ENCODE measurements around the gene IER3IP1. TPM values are rescaled to one million over a fixed set of nuclear protein-coding genes. Genes with fewer than 3 reads are reported as not detected.

Gene IER3IP1
- total RNA-seq, 3 donors from 2014 or later, result 14.4 to 17.4 (median 15.6) TPM

DNA sequence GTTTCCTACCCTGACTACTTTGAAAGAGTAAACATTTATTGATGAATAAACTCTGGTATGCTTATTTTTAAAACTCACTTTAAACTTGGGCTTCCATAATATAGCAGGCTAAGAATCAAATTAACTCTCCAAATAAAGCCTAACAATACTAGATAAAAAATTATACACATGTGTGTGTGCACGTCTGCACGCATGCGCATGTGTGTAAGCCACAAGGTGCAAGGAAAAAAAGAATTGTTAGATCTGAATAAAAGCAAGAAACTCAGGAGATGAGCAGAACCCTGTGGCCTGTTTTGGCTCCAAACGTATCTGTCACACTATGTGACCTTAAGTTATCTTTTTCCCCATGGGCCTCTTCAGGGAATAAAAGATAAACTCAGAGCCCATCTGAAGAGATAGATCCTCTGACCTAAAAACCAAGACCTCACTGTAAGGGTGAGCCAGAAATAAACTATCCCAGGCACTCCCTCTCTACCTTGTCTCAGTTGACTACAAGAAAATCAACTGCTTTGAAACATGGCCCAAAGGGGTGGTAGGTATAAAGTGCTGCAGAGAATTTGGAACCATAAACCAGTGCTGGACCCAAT, 32.2 kb downstream of the IER3IP1 start:
- no peak for ATAC-seq
- H3K4me3 Mint-ChIP-seq, result no peak overlapping the region
- no peaks in the 10 kb centered on the region for H3K9me3 Mint-ChIP-seq
- peaks cover 32% of the 10 kb centered on the region for H3K4me1 Mint-ChIP-seq (ENCODE audit: low read depth)
- H3K36me3 Mint-ChIP-seq (ENCODE audit: insufficient read depth), result peaks cover 8% of the 10 kb centered on the region
- no peaks in the 10 kb centered on the region for H3K27me3 Mint-ChIP-seq (ENCODE audit: low read depth)
- no peak for DNase-seq

DNA sequence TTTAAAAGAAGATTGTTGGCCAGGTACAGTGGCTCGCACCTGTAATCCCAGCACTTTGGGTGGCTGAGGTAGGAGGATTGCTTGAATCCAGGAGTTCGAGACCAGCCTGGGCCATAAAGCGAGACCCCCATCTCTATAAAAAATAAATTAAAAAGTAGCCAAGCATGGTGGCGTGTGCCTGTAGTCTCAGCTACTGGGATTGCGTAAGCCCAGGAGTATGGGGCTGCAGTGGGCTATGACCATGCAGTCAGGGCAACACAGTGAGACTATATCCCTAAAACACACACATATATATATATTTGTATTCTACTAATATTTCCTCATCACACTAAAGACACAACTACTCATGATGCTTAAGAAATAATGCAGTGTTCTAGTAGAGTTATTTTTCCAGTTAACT, 33.0 kb downstream of the IER3IP1 start:
- peaks cover 8% of the 10 kb centered on the region for H3K36me3 Mint-ChIP-seq (ENCODE audit: insufficient read depth)
- H3K9me3 Mint-ChIP-seq, result no peaks in the 10 kb centered on the region
- no peaks in the 10 kb centered on the region for H3K27me3 Mint-ChIP-seq (ENCODE audit: low read depth)
- DNase-seq (no peak), ATAC-seq (no peak)
- no peak overlapping the region for H3K4me3 Mint-ChIP-seq
- peaks cover 23% of the 10 kb centered on the region for H3K4me1 Mint-ChIP-seq (ENCODE audit: low read depth)

DNA sequence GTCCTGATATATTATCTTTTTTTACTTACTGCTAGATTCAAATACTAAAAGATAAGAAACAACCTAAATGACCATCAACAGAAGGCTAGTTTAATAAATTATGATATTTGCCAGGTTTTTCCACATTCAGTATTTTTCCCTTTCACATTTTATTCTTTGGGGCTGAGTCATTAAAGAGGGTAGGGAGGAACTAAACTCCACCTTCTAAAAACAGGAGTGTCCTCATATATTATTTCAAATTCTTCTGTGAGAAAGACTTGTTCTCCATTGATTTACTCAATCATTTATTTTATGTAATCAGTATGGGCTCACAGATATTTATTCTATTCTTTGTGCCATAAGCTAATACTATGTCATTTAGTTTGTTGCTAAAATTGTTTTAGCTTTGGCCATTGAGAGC, 34.9 kb downstream of the IER3IP1 start:
- Mint-ChIP-seq H3K4me1 (ENCODE audit: low read depth) (peaks cover 14% of the 10 kb centered on the region), H3K27me3 (ENCODE audit: low read depth) (no peaks in the 10 kb centered on the region), H3K36me3 (ENCODE audit: insufficient read depth) (peaks cover 12% of the 10 kb centered on the region), H3K4me3 (no peak overlapping the region), H3K9me3 (no peaks in the 10 kb centered on the region)
- ATAC-seq (no peak), DNase-seq (no peak)

DNA sequence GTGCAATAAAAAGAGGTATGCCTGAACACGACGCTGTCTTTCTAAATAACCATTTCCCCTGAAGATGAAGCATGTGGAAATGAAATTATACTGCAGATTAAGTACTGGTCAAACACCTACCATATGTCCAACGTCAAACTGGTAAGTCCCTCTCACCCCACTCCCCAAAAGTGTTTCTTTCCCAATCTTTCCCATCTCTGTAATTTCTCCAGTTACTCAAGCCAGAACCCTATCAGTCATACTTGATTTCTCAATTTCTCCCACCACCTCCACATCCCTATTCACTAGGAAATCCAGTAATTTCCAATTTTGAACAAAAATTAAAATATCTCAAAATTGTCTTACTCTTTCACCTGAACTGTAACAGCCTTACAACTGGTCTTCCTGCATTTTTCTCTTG, 55.0 kb downstream of the IER3IP1 start:
- Mint-ChIP-seq H3K27me3 (ENCODE audit: low read depth) (no peaks in the 10 kb centered on the region), H3K36me3 (ENCODE audit: insufficient read depth) (peaks cover 28% of the 10 kb centered on the region), H3K4me3 (no peak overlapping the region), H3K9me3 (no peaks in the 10 kb centered on the region), H3K4me1 (ENCODE audit: low read depth) (peaks cover 17% of the 10 kb centered on the region)
- ATAC-seq (no peak), DNase-seq (no peak)

DNA sequence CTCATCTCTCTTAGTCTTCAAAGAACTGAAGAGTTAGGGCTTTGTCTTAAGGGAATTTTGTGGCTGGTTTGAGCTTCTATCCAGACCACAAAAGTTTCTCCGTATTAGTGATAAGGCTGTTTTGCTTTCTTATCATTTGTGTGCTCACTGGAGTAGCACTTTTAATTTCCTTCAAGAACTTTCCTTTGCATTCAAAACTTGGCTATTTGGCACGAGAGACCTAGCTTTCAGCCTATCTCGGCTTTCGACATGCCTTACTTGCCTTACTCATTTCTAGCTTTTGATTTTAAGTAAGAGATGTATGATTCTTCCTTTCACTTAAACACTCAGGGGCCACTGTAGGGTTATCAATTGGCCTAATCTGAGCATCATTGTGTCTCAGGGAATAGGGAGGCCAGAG, 55.7 kb downstream of the IER3IP1 start:
- Mint-ChIP-seq H3K4me1 (ENCODE audit: low read depth) (peaks cover 17% of the 10 kb centered on the region), H3K9me3 (no peaks in the 10 kb centered on the region), H3K27me3 (ENCODE audit: low read depth) (no peaks in the 10 kb centered on the region), H3K36me3 (ENCODE audit: insufficient read depth) (peaks cover 28% of the 10 kb centered on the region), H3K4me3 (no peak overlapping the region)
- no peak for DNase-seq
- peak; percentile 89 for ATAC-seq

DNA sequence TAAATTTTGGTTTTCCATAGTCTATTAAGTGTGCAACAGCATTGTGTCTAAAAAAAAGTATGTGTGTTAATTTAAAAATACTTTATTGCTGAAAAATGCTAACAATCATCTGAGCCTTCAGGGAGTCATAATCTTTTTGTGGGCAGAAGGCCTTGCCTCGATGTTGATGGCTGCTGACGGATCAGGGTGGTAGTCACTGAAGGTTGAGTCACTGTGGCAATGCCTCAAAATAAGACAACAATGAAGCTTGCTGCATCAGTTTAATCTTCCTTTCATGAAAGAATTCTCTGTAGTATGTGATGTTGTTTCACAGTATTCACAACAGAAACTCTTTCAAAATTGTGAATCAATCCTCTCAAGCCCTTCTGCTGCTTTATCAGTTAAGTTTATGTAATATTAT, 57.2 kb downstream of the IER3IP1 start:
- DNase-seq, result no peak
- H3K4me1 Mint-ChIP-seq (ENCODE audit: low read depth), result peaks cover 17% of the 10 kb centered on the region
- peaks cover 28% of the 10 kb centered on the region for H3K36me3 Mint-ChIP-seq (ENCODE audit: insufficient read depth)
- ATAC-seq, result no peak
- H3K27me3 Mint-ChIP-seq (ENCODE audit: low read depth), result no peaks in the 10 kb centered on the region
- no peak overlapping the region for H3K4me3 Mint-ChIP-seq
- no peaks in the 10 kb centered on the region for H3K9me3 Mint-ChIP-seq

DNA sequence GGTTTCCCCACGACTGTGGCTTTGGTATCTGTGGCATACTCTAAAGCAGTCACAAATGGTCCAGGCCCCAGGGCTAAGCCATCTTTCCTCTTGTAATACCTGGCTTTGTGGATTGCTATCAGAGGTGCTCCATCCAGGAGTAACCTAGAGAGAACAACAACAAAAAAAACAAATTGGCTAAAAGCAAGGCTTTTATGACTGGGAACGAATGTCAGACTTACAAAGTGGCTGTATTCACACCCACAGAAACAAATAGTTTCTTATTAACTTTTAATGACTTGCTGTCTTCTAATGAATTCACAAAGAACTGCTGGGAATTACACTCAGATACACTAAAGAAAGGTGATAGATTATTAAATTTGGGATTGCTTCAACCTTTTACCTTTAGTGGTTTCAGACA, 61.0 kb downstream of the IER3IP1 start:
- peaks cover 28% of the 10 kb centered on the region for H3K36me3 Mint-ChIP-seq (ENCODE audit: insufficient read depth)
- peaks cover 3% of the 10 kb centered on the region for H3K4me1 Mint-ChIP-seq (ENCODE audit: low read depth)
- no peaks in the 10 kb centered on the region for H3K9me3 Mint-ChIP-seq
- no peak overlapping the region for H3K4me3 Mint-ChIP-seq
- H3K27me3 Mint-ChIP-seq (ENCODE audit: low read depth), result no peaks in the 10 kb centered on the region
- ATAC-seq (no peak), DNase-seq (no peak)

DNA sequence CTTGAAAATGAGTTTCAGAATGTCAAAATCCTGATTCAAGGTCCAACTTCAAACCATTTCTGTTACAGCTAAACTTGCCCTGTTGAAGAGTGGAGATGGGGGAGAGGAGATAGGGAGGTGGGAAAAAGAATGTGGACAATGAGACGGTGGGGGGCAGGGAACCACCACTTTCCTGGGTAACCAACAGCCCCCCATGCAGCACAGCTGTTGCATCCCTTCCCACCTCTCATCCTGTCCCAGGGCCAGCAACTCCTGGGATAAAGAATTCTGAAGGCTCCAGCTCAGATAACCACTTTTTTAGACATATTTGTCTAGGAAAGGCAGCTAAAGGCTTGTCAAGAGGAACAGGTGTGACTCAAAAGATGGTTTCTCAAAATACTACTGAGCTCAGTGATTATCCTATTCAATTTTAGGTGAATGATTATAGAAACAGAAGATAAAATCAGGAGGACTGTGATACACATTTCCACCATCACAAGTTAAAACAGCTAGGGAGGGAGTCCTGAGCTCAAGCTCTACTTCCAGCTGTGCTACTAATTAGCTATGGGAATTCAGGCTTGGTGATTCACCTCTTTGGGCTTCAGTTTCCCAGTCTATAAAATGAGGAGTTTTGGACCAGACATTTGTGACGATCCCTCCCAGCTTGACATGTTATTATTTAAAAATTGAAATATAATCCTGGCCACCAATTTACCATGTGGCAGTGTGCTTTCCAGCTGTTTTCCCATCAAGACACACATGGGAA, 62.2 kb downstream of the IER3IP1 start:
- no peaks in the 10 kb centered on the region for H3K9me3 Mint-ChIP-seq
- ATAC-seq (no peak), DNase-seq (no peak)
- no peaks in the 10 kb centered on the region for H3K4me1 Mint-ChIP-seq (ENCODE audit: low read depth)
- peaks cover 26% of the 10 kb centered on the region for H3K36me3 Mint-ChIP-seq (ENCODE audit: insufficient read depth)
- no peak overlapping the region for H3K4me3 Mint-ChIP-seq
- H3K27me3 Mint-ChIP-seq (ENCODE audit: low read depth), result no peaks in the 10 kb centered on the region

DNA sequence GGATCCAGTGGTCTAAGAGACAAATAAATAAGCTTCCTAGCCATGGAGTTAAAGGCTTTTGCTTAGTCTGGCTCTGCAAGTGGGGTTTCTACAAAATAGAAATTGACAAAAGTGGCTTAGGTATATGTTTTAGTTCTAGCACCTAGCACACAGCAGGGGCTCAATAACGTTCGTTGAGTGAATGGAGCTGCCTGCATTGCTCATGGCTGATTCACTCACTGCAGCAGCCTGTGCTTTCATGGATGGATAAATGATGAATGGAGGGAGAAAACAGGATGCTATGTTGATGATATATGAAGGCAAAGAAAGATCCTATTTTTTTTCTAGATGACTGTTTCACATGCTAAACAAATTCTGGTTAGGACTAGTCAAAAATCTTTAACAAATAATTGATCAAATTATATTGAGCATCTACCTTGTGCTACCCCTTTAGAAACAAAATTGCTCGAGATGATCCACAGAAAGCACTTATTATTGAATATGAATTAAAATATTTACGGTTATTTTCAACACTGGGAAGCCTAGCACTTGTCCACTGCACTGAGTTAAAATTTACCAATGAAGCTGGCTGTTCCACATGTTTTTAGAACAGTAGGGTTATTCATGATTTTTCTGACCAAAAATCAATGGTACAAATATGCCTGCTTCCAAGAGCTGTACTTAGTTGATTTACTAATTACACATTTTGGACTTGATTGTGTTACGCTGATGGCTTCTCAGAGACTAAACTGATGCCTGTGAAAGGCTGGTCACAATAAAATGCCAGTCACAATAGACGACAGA, 65.5 kb downstream of the IER3IP1 start:
- ATAC-seq (no peak), DNase-seq (no peak)
- Mint-ChIP-seq H3K4me3 (no peak overlapping the region), H3K4me1 (ENCODE audit: low read depth) (no peaks in the 10 kb centered on the region), H3K36me3 (ENCODE audit: insufficient read depth) (peaks cover 35% of the 10 kb centered on the region), H3K9me3 (no peaks in the 10 kb centered on the region), H3K27me3 (ENCODE audit: low read depth) (no peaks in the 10 kb centered on the region)

DNA sequence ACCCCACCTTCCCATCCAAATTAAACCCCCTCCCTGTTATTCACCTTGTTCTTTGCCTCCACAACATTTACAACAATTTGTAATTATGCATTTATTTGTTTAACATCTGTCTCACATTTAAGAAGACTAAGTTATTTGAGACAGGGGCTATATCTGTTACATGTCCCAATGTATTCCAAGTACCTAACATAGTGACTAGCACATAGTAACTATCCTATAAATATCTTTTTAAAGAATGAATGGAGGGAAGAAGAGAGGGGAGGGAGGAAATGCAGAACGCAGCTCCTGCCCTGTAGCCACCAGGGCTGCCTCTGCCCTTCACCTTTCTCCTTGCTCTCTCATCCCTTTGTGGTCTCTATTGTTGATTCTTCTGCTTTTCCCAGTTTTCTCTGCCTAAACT, 66.4 kb downstream of the IER3IP1 start:
- H3K9me3 Mint-ChIP-seq, result no peaks in the 10 kb centered on the region
- H3K27me3 Mint-ChIP-seq (ENCODE audit: low read depth), result no peaks in the 10 kb centered on the region
- H3K36me3 Mint-ChIP-seq (ENCODE audit: insufficient read depth), result peaks cover 35% of the 10 kb centered on the region
- no peaks in the 10 kb centered on the region for H3K4me1 Mint-ChIP-seq (ENCODE audit: low read depth)
- DNase-seq, result no peak
- no peak overlapping the region for H3K4me3 Mint-ChIP-seq
- no peak for ATAC-seq

DNA sequence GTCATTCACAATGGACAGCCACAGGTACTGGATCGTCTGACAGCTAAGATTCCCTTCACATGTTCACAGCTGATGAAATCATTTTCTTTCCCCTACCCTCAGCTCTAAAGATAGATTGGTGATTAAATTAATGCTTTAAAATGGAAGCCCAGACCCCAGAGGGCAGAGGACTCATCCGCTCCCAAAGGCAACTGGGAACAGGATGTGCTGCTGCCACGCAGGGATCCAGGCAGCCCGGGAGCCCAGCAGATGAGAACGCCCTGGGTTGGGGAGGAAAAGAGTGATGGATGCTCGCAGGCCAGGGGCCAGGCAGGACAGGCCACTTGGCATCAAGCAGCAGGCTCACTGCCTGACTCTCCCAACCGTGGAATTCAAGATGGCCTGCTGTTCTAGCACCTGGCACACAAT, 67.2 kb downstream of the IER3IP1 start:
- Mint-ChIP-seq H3K4me1 (ENCODE audit: low read depth) (no peaks in the 10 kb centered on the region), H3K4me3 (no peak overlapping the region), H3K27me3 (ENCODE audit: low read depth) (no peaks in the 10 kb centered on the region), H3K9me3 (no peaks in the 10 kb centered on the region), H3K36me3 (ENCODE audit: insufficient read depth) (peaks cover 33% of the 10 kb centered on the region)
- ATAC-seq (no peak), DNase-seq (no peak)

DNA sequence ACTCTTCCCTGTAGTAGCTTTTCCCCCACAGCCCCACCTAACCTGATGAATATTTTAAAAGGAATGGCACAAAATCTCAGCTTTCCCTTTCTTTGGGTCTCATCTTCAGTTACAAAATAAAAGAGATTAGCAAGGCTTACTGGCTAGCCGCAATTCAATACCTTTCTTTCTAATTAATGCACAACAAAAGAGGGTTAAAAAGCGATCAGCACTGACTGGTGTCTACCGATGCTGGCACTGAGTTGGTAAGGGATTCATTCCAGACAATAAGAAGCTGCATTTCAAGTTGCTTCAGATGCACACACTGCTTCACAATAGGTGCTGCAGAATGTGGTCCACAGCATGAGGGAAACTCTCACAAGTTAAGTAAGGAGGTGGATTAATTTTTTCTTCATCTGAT, 67.8 kb downstream of the IER3IP1 start:
- H3K36me3 Mint-ChIP-seq (ENCODE audit: insufficient read depth), result peaks cover 29% of the 10 kb centered on the region
- no peaks in the 10 kb centered on the region for H3K9me3 Mint-ChIP-seq
- H3K4me1 Mint-ChIP-seq (ENCODE audit: low read depth), result no peaks in the 10 kb centered on the region
- no peak for ATAC-seq
- no peak for DNase-seq
- H3K27me3 Mint-ChIP-seq (ENCODE audit: low read depth), result no peaks in the 10 kb centered on the region
- no peak overlapping the region for H3K4me3 Mint-ChIP-seq
